ENCODE results near the gene ABCG2.
"Not testable (repeated sequence)": the region's sequence is repeated elsewhere in the genome, so short reads cannot be mapped to it uniquely, and the experiment has no call there.

ABCG2 gene

GRCh38 chr4:88163336-88163735, 4.9 kb upstream of the ABCG2 start:
- no peak for DNase-seq (ENCODE audit: low read depth)

- no peak for DNase-seq (ENCODE audit: low read depth)
Observed at GRCh38 chr4:88162626-88163025, 4.2 kb upstream of the ABCG2 start.

GRCh38 chr4:88159229-88159725, 838 bp upstream of the ABCG2 start:
- no peak for DNase-seq (ENCODE audit: low read depth)

- no peak for DNase-seq (ENCODE audit: low read depth)
Observed at GRCh38 chr4:88158038-88158488, 376 bp downstream of the ABCG2 start.

- DNase-seq (ENCODE audit: low read depth), result not testable (repeated sequence)
Observed at GRCh38 chr4:88152331-88152730, 6.1 kb downstream of the ABCG2 start.

- DNase-seq (ENCODE audit: low read depth), result no peak
Observed at GRCh38 chr4:88148560-88148959, 9.9 kb downstream of the ABCG2 start.

GRCh38 chr4:88147799-88148217, 10.6 kb downstream of the ABCG2 start:
- no peak for DNase-seq (ENCODE audit: low read depth)

- DNase-seq (ENCODE audit: low read depth), result no peak
Observed at GRCh38 chr4:88146891-88147290, 11.5 kb downstream of the ABCG2 start.

- no peak for DNase-seq (ENCODE audit: low read depth)
Observed at GRCh38 chr4:88144866-88145300, 13.6 kb downstream of the ABCG2 start.

GRCh38 chr4:88144048-88144447, 14.4 kb downstream of the ABCG2 start:
- no peak for DNase-seq (ENCODE audit: low read depth)

GRCh38 chr4:88143504-88143903, 14.9 kb downstream of the ABCG2 start:
- DNase-seq (ENCODE audit: low read depth), result no peak

- DNase-seq (ENCODE audit: low read depth), result no peak
Observed at GRCh38 chr4:88138561-88138960, 19.9 kb downstream of the ABCG2 start.

GRCh38 chr4:88137112-88137511, 21.3 kb downstream of the ABCG2 start:
- DNase-seq (ENCODE audit: low read depth), result no peak

GRCh38 chr4:88136249-88136648, 22.2 kb downstream of the ABCG2 start:
- DNase-seq (ENCODE audit: low read depth), result no peak

- no peak for DNase-seq (ENCODE audit: low read depth)
Observed at GRCh38 chr4:88135356-88135663, 23.1 kb downstream of the ABCG2 start.

- no peak for DNase-seq (ENCODE audit: low read depth)
Observed at GRCh38 chr4:88134536-88135355, 23.7 kb downstream of the ABCG2 start.

GRCh38 chr4:88134111-88134510, 24.3 kb downstream of the ABCG2 start:
- DNase-seq (ENCODE audit: low read depth), result no peak

GRCh38 chr4:88130544-88131305, 27.7 kb downstream of the ABCG2 start:
- DNase-seq (ENCODE audit: low read depth), result no peak

- no peak for DNase-seq (ENCODE audit: low read depth)
Observed at GRCh38 chr4:88130003-88130402, 28.4 kb downstream of the ABCG2 start.

GRCh38 chr4:88122260-88122659, 36.2 kb downstream of the ABCG2 start:
- DNase-seq (ENCODE audit: low read depth), result not testable (repeated sequence)

- DNase-seq (ENCODE audit: low read depth), result no peak
Observed at GRCh38 chr4:88119943-88120342, 38.5 kb downstream of the ABCG2 start.

GRCh38 chr4:88115587-88115986, 42.9 kb downstream of the ABCG2 start:
- no peak for DNase-seq (ENCODE audit: low read depth)

GRCh38 chr4:88112856-88113255, 45.6 kb downstream of the ABCG2 start:
- no peak for DNase-seq (ENCODE audit: low read depth)
